Measurements from ENCODE around the gene FNDC3B. TPM values are rescaled to one million over a fixed set of nuclear protein-coding genes. Genes with fewer than 3 reads are reported as not detected.
"Not testable (repeated sequence)": the region's sequence is repeated elsewhere in the genome, so short reads cannot be mapped to it uniquely, and the experiment has no call there.

FNDC3B gene
- 100 to 1,000 TPM; 114 to 217 (median 164) TPM for total RNA-seq

DNA sequence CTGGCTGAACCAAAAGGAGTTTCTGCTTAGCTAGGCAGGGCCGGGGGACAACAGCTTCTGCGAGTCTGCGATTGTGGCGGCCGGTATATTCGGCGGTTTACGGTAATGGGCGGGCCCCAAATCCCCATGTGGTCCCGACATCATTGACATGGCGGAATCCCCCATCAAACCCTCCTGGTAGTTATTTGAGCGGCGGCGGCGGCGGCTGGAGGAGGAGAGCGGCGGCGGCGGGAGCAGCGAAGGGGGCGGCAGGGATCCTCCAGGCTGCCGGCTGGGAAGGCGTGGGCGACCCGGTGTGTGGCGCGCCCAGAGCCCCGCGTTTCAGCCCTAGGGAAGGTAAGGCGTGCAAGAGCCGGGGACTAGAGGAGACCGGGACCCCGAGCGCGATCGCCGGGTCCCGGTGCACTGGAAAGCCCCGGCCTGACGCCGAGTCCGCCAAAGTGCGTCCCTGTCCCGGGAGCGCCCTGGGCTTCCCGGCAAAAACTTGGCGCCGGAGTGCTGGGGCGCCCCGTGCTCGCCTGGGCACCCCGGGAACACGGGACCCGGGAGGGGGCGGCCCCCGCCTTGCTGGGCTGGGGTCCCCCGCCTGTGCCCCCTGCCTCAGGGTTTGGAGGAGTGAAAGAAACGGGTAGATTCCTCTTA lies at the start of gene FNDC3B:
Gene FNDC3B, plus strand, starts transcription at position 143 of the 642 bp plus-strand sequence. CDS start 72,902 bp downstream, outside the sequence.
- peak; percentile 82 for ATAC-seq (ENCODE audit: low FRiP score)

DNA sequence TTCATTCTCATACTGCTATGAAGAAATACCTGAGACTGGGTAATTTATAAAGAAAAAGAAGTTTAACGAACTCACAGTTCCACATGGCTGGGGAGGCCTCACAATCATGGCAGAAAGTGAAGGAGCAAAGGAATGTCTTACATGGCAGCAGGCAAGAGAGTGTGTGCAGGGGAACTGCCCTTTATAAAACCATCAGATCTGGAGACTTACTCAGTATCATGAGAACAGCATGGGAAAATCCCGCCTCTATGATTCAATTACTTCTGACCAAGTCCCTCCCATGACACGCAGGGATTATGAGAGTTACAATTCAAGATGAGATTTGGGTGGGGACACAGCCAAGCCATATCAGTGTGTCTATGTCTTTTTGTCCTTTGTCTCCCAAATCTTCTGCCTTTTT lies 49.1 kb upstream of the FNDC3B start:
- not testable (repeated sequence) for DNase-seq (ENCODE audit: low spot score); ATAC-seq (ENCODE audit: low FRiP score)

More for the DNA sequence above, at the start of gene FNDC3B:
- TF ChIP-seq, protein P1, sequence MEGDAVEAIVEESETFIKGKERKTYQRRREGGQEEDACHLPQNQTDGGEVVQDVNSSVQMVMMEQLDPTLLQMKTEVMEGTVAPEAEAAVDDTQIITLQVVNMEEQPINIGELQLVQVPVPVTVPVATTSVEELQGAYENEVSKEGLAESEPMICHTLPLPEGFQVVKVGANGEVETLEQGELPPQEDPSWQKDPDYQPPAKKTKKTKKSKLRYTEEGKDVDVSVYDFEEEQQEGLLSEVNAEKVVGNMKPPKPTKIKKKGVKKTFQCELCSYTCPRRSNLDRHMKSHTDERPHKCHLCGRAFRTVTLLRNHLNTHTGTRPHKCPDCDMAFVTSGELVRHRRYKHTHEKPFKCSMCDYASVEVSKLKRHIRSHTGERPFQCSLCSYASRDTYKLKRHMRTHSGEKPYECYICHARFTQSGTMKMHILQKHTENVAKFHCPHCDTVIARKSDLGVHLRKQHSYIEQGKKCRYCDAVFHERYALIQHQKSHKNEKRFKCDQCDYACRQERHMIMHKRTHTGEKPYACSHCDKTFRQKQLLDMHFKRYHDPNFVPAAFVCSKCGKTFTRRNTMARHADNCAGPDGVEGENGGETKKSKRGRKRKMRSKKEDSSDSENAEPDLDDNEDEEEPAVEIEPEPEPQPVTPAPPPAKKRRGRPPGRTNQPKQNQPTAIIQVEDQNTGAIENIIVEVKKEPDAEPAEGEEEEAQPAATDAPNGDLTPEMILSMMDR (IDR thresholded peaks at IDR 0.05): no peak
- peak; percentile 82 for DNase-seq (ENCODE audit: low spot score)

DNA sequence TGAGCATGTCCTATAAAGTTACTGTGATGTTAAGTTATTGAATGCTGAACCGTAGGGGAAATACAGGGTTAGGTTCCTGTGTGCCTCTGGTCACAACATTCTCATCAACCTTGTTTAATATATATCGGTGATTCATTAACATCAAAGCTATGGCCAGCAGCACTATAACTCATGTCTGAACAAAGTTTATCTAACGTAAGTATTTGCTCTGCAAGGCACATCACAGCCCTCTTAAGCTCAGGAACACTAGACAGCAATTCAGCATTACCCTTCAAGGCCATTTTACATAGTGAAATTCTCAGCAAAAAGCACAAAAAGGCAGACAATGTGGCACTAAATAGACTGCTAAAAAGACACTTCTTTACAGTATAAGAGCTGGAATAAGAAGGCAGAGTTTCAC lies 48.2 kb upstream of the FNDC3B start:
- ATAC-seq (ENCODE audit: low FRiP score) (no peak), DNase-seq (ENCODE audit: low spot score) (no peak)
- TF ChIP-seq, protein P1 (IDR thresholded peaks at IDR 0.05): no peak

- TF ChIP-seq, protein P1 (IDR thresholded peaks at IDR 0.05): no peak
- DNase-seq (ENCODE audit: low spot score): no peak
- ATAC-seq (ENCODE audit: low FRiP score): no peak
Observed at GRCh38 chr3:171994646-171995428, 44.5 kb upstream of the FNDC3B start.

- no peak for ATAC-seq (ENCODE audit: low FRiP score)
- no peak for DNase-seq (ENCODE audit: low spot score)
- TF ChIP-seq, protein P1 (IDR thresholded peaks at IDR 0.05): no peak
Observed at GRCh38 chr3:171995486-171995885, 43.9 kb upstream of the FNDC3B start.

DNA sequence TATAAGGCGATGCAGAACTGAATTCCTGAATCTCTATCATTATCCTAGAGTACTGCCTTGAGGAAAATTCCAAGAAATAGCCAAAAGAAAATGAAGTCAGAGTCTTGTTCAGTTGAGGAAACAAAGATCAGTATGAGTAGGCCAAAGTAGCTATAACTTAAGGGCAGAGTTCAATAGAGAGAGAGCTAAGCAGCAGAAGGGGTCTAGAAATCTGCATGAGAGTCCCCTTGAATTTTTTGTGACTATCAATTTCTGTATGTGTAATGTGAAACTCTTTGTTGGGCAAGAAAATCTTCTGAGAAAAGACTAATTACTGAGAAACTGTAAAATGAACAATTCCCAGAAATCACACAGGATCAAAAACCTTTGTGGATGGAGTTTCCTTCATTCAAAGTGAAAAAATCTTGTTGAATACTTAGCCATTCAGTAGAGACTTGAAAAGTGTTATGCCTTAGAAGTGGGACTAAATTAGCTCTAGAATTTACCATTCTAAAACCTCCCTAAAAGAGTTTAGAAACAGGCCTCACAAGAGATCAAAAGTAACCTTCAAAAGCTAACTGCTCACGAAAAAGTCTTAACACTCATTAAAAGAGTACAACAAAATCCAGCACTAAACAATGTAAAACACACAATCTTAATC lies 43.1 kb upstream of the FNDC3B start:
- ATAC-seq (ENCODE audit: low FRiP score): no peak
- no peak for DNase-seq (ENCODE audit: low spot score)

DNA sequence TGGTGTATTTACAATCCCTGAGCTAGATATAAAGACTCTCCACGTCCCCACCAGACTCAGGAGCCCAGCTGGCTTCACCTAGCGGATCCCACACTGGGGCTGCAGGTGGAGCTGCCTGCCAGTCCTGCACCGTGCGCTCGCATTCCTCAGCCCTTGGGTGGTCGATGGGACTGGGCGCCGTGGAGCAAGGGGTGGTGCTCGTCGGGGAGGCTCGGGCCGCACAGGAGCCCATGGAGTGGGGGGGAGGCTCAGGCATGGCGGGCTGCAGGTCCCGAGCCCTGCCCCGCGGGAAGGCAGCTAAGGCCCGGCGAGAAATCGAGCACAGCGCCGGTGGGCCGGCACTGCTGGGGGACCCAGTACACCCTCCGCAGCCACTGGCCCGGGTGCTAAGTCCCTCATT lies 40.6 kb upstream of the FNDC3B start:
- ATAC-seq (ENCODE audit: low FRiP score); DNase-seq (ENCODE audit: low spot score): not testable (repeated sequence)

More for the DNA sequence above, 43.1 kb upstream of the FNDC3B start:
- TF ChIP-seq, protein P1 (IDR thresholded peaks at IDR 0.05): no peak

- not testable (repeated sequence) for DNase-seq (ENCODE audit: low spot score)
Observed at GRCh38 chr3:172001616-172002015, 37.8 kb upstream of the FNDC3B start.

More at GRCh38 chr3:172001616-172002015, 37.8 kb upstream of the FNDC3B start:
- not testable (repeated sequence) for ATAC-seq (ENCODE audit: low FRiP score)

Measured in omental fat pad (tissue), 4 donors.